ENCODE results near the gene SAPCD2. TPM values are rescaled to one million over a fixed set of nuclear protein-coding genes. Genes with fewer than 3 reads are reported as not detected.

SAPCD2 gene
- total and polyA plus RNA-seq, 2 experiments from 2014 or later = 13.4 to 60.3 TPM

DNA sequence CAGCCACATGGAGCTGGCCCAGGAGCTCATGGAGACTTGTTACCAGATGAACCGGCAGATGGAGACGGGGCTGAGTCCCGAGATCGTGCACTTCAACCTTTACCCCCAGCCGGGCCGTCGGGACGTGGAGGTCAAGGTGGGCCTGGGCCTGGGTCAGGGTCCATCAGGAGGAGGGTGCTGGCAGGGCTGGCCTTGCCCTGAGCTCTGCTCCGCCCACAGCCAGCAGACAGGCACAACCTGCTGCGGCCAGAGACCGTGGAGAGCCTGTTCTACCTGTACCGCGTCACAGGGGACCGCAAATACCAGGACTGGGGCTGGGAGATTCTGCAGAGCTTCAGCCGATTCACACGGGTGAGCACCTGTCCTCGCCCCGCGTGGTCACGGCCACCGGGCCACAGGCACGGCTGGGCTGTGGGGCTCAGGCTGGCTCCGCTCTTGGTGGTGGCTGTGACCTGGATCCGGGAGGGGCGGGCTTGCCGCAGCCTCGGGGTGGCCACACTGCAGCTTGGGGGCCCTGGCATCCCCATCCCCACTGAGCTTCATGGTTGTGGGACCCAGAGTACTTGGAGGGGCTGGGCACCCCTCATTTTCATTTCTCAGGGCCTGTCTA lies 37.1 kb upstream of the SAPCD2 start:
- Histone ChIP-seq H3K27ac (ENCODE audit: low read depth) (no peak overlapping the region), H3K4me3 (no peak overlapping the region), H3K4me1 (ENCODE audit: insufficient read depth) (no peaks in the 10 kb centered on the region), H2AFZ (no peak overlapping the region), H3K9me2 (ENCODE audit: insufficient read depth) (no peaks in the 10 kb centered on the region), H3F3A (replicated peaks; ENCODE audit: low read depth) (peaks cover 3% of the 10 kb centered on the region; the same call in 1 of the 2 replicates), H3K4me2 (no peak overlapping the region), H3K79me2 (replicated peaks; ENCODE audit: insufficient read depth) (no peaks in the 10 kb centered on the region), H4K20me1 (replicated peaks; ENCODE audit: insufficient read depth) (no peaks in the 10 kb centered on the region; the same call in 1 of the 2 replicates), H3K36me3 (ENCODE audit: insufficient read depth) (no peaks in the 10 kb centered on the region), H3K27me3 (ENCODE audit: insufficient read depth) (no peaks in the 10 kb centered on the region)
- TF ChIP-seq STAT1 (IDR thresholded peaks at IDR 0.05; ENCODE audit: unreplicated experiment) = no peak
- Mint-ChIP-seq H3K27me3 (ENCODE audit: insufficient read depth, low read depth, poor library complexity) (peaks cover 2% of the 10 kb centered on the region), H3K9me3 (no peaks in the 10 kb centered on the region; the same call in 2 of the 3 replicates), H3K36me3 (ENCODE audit: low read depth) (peaks cover 10% of the 10 kb centered on the region; the same call in 2 of the 3 replicates), H3K27ac (no peak overlapping the region), H3K4me3 (no peak overlapping the region), H3K4me1 (no peaks in the 10 kb centered on the region; the same call in 2 of the 3 replicates)
- DNase-seq (ENCODE audit: low spot score) (no peak), ATAC-seq (no peak)

GRCh38 chr9:137106662-137107250 lies 36.4 kb upstream of the SAPCD2 start:
- Histone ChIP-seq H3K4me1 (ENCODE audit: insufficient read depth) (no peaks in the 10 kb centered on the region), H4K20me1 (replicated peaks; ENCODE audit: insufficient read depth) (no peaks in the 10 kb centered on the region; the same call in 1 of the 2 replicates), H3K36me3 (ENCODE audit: insufficient read depth) (no peaks in the 10 kb centered on the region), H3K4me2 (no peak overlapping the region), H3K79me2 (replicated peaks; ENCODE audit: insufficient read depth) (no peaks in the 10 kb centered on the region), H3K9me2 (ENCODE audit: insufficient read depth) (no peaks in the 10 kb centered on the region), H3K27ac (ENCODE audit: low read depth) (no peak overlapping the region), H2AFZ (no peak overlapping the region), H3K27me3 (ENCODE audit: insufficient read depth) (no peaks in the 10 kb centered on the region), H3K4me3 (no peak overlapping the region), H3F3A (replicated peaks; ENCODE audit: low read depth) (peaks cover 8% of the 10 kb centered on the region; the same call in 1 of the 2 replicates)
- no peaks in the 10 kb centered on the region; the same call in 2 of the 3 replicates for H3K4me1 Mint-ChIP-seq
- H3K9me3 Mint-ChIP-seq = no peaks in the 10 kb centered on the region; the same call in 2 of the 3 replicates
- H3K36me3 Mint-ChIP-seq (ENCODE audit: low read depth) = peaks cover 10% of the 10 kb centered on the region; the same call in 2 of the 3 replicates
- ATAC-seq = no peak
- H3K27me3 Mint-ChIP-seq (ENCODE audit: insufficient read depth, low read depth, poor library complexity) = peaks cover 2% of the 10 kb centered on the region
- H3K4me3 Mint-ChIP-seq = no peak overlapping the region
- no peak for DNase-seq (ENCODE audit: low spot score)
- no peak overlapping the region for H3K27ac Mint-ChIP-seq
- TF ChIP-seq STAT1 (IDR thresholded peaks at IDR 0.05; ENCODE audit: unreplicated experiment) (no peak), POLR2AphosphoS5 (IDR thresholded peaks at IDR 0.05; ENCODE audit: low read depth) (no peak), ETS1 (IDR thresholded peaks at IDR 0.05) (no peak), ZNF462 (CRISPR knock-in tag; IDR thresholded peaks at IDR 0.05) (no peak), EZH2phosphoT487 (IDR thresholded peaks at IDR 0.05; ENCODE audit: unreplicated experiment) (no peak), ZNF114 (CRISPR knock-in tag; IDR thresholded peaks at IDR 0.05) (no peak), EZH2 (IDR thresholded peaks at IDR 0.05; ENCODE audit: low read depth, unreplicated experiment) (no peak), REST (IDR thresholded peaks at IDR 0.05; ENCODE audit: unreplicated experiment) (no peak)
